H1 (cell line): Measurements from ENCODE around the gene OR11A1.

Experiments used
- CHD2 ChIP-seq: IDR thresholded peaks from 2 replicates; pipeline ENCODE4 v1.6.1; 2012; ENCODE audit warnings: low read length, improper control_type of control experiment
- CTCF ChIP-seq, 3 experiments: IDR thresholded peaks; 1 replicate in 2 of 3; 2 replicates in 1 of 3; pipeline versions ENCODE4 v1.5.1 to v1.6.1; 2011; ENCODE audit warnings: low read length in 3 of 3, mild to moderate bottlenecking in 3 of 3, inconsistent platforms in 2 of 3, low read depth in 1 of 3, moderate library complexity in 1 of 3; ENCODE audit not compliant: insufficient read depth in 1 of 3; ENCODE audit errors: control extremely low read depth in 1 of 3
- GTF2F1 ChIP-seq: IDR thresholded peaks from 2 replicates; pipeline ENCODE4 v1.6.1; 2012; ENCODE audit warnings: low read depth, low read length, improper control_type of control experiment, borderline replicate concordance
- MAFK ChIP-seq: IDR thresholded peaks from 2 replicates; pipeline ENCODE4 v1.6.1; 2012; ENCODE audit warnings: low read depth, mild to moderate bottlenecking, improper control_type of control experiment, low read length
- PHF8 ChIP-seq: fragments of 200-600 bp; sonication (generic); conservative IDR thresholded peaks from 2 replicates; pipeline ENCODE4 v1.7.1; 2012; ENCODE audit warnings: low read depth, mild to moderate bottlenecking, inconsistent platforms, low read length, moderate library complexity
- POLR2A ChIP-seq, 2 experiments: IDR thresholded peaks; 1 replicate in 1 of 2; 2 replicates in 1 of 2; pipeline ENCODE4 v1.6.1; 2011; ENCODE audit warnings: low read depth in 2 of 2, low read length in 2 of 2, mild to moderate bottlenecking in 2 of 2; ENCODE audit errors: control extremely low read depth in 1 of 2
- POLR2AphosphoS5 ChIP-seq: IDR thresholded peaks from 2 replicates; pipeline ENCODE4 v1.6.1; 2011; ENCODE audit warnings: low read depth, low read length
- RAD21 ChIP-seq, 2 experiments: IDR thresholded peaks in 1 of 2; conservative IDR thresholded peaks in 1 of 2; 2 replicates each; pipeline ENCODE4 v1.6.1; 2011; ENCODE audit warnings: low read depth in 2 of 2, low read length in 2 of 2, improper control_type of control experiment in 1 of 2, inconsistent platforms in 1 of 2, mild to moderate bottlenecking in 1 of 2, moderate library complexity in 1 of 2
- TAF1 ChIP-seq: IDR thresholded peaks from 2 replicates; pipeline ENCODE4 v1.6.1; 2011; ENCODE audit warnings: mild to moderate bottlenecking, low read depth, low read length
- TAF7 ChIP-seq: optimal IDR thresholded peaks from 2 replicates; pipeline ENCODE3; 2011; ENCODE audit warnings: low read depth, mild to moderate bottlenecking, inconsistent platforms, low read length, moderate library complexity, borderline replicate concordance
- USF2 ChIP-seq: IDR thresholded peaks from 2 replicates; pipeline ENCODE4 v1.6.1; 2011; ENCODE audit warnings: low read length, improper control_type of control experiment

- no peak for TF ChIP-seq RAD21 (IDR thresholded peaks at IDR 0.05 in 1 of 2, conservative IDR thresholded peaks at IDR 0.05 in 1 of 2; ENCODE audit: low read depth in 2 of 2, low read length in 2 of 2)
- no peak for TF ChIP-seq USF2
- TF ChIP-seq MAFK = no peak
- TF ChIP-seq CTCF (IDR thresholded peaks at IDR 0.05; ENCODE audit: control extremely low read depth in 1 of 3, insufficient read depth in 1 of 3, low read depth in 1 of 3, low read length in 3 of 3) = no peak
- TF ChIP-seq POLR2AphosphoS5 = no peak
- TF ChIP-seq PHF8 = no peak
- TF ChIP-seq TAF1 = no peak
- TF ChIP-seq GTF2F1 = no peak
- TF ChIP-seq CHD2 = no peak
- no peak for TF ChIP-seq TAF7
- TF ChIP-seq POLR2A (IDR thresholded peaks at IDR 0.05; ENCODE audit: control extremely low read depth in 1 of 2, low read depth in 2 of 2, low read length in 2 of 2) = no peak
These were observed 37.3 kb upstream of the OR11A1 start for GRCh38 chr6:29494131-29494530.
